RPMI8226 (cell line): ENCODE data around the gene CALCOCO1.
"Not testable (repeated sequence)": the region's sequence is repeated elsewhere in the genome, so short reads cannot be mapped to it uniquely, and the experiment has no call there.

ENCODE experiments used
- DNase-seq: peaks from one replicate; pipeline ENCODE4 v3.0.0-alpha.2; 2015

The CALCOCO1 gene

DNA sequence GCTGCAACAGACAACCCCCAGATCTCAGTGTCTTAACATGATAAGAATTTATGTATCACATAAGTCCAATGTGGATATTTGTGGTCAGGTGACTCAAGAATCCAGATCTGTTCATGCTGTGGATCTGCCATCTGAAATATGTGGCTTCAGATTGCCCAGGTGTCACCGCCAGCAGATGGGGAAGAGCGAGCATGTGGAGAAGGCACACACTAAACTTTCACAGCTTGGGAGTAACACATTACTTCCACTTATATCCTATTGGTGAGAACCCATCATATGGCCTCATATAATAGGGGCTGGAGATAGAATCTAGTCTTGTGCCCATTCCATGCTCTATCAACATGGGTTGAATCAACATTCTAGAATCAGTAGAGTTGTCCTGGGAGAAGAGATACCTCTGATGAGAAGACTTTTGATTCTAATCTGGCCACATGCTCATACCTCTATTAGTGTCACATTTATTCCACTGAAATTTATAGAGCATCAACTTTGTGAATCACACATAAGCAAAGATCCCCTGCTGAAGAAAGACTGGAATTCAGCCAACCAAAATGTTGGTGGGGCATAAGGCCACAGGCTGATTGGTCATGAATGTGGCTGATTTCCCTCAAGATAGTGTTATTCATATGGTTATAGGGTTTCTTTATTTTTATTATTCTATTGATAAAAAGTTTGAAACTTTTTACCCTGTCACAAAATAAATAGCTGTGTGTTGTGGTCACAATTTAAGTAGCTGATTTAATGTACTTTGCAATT lies 6.0 kb upstream of the CALCOCO1 start:
- no peak for DNase-seq

- DNase-seq: no peak
Observed at GRCh38 chr12:53729644-53730043, 2.4 kb upstream of the CALCOCO1 start.

DNA sequence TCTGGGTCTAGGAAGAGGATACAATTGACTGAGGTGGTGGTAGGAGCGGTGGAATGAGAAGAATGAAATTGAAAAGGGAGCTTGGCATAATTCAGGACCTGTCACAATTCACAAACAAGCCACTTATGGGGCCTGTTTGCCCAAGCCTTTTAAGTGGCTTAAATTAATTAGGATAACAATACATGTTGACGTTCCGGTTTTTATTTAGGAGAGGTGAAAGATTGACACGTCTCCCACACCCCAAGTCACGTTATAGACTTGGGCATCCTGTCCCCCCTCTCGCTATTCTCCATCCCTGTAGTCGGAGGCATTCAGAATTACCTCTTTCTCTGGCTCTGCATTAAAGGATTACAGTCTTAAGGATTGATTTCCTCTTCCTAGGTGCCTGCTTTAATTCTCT lies 954 bp upstream of the CALCOCO1 start:
- no peak for DNase-seq

DNA sequence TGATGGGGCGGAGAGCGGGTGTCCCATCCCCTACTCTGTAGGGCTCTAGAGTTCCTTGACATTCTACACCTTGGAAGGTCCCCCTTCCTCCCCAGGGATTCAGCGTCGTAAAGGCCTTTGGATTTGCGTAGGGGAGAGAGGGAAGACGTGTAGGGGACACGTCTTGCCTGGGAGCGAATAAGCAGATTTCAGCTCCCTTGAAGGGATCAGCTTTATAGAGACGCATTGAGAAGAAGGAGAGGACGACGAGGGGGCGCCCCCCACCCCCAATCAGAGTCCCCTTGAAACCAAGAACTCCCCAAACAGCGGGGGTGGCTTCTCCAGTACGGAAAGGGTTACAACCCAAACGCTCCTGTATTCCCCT lies 324 bp downstream of the CALCOCO1 start:
- DNase-seq: no peak

GRCh38 chr12:53726341-53726740 lies 911 bp downstream of the CALCOCO1 start:
- DNase-seq: no peak

DNA sequence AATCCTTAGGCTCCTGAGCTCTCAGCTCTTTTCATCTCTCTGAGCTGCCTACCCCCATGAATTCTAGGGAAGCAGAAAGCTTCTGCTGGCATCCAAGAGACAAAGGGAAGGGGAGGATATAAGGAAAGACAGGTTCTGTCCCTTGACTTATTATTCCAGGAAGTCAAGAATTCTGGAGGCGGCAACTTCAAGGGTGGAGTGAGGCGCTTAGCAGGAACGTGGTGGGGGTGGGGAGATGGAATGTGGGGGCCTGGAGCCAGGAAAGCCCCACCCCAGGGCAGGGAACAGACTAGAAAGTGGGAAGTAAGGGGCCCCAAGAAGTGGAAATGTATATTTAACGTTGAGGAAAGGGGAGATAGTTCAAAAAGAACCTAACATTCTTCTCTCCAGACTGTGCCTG lies 1.4 kb downstream of the CALCOCO1 start:
- DNase-seq: no peak

DNA sequence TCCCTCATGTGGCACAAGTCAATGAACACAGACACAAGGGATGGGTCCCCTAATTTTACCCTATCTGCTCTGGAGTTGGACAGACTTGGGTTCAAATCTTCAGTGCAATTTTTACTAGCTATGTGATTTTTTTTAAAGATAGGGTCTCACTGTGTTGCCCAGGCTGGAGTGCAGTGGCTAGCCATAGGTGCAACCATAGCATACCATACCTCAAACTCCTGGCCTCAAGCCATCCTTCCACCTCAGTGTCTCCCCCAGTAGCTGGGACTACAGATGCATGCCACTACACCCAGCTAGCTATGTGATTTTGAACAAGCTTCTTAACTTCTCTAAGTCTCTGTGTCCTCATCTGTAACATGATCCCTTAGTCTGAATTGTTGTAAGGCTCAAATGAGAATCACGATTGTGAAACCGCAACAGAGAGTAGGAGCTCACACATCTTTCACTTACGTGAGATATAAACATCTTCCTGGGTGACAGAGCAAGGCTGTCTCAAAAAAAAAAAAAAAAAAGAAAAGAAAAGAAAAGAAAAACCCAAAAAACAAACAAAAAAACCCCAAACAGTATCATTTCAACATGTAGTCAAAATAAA lies 4.7 kb downstream of the CALCOCO1 start:
- DNase-seq: no peak

DNA sequence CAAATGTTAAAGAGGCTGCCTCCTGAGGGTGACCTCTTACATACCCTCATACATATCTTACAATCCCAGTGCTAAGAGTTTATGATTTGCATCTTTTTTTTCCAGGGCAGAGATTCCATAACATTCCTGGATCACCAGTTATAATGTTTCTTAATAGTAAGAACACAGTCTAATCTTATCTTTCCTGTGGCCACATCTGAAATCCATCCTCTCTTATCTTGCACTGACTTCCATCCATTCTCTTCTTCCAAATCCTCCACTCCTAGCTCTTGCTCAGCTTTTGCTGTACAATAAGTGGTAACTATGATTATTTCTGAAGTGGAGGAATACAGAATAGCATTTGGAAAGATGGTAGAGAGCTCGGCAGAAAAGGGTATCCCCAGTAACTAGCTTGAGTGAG lies 6.3 kb downstream of the CALCOCO1 start:
- no peak for DNase-seq

- DNase-seq: no peak
Observed at GRCh38 chr12:53719649-53720048, 7.6 kb downstream of the CALCOCO1 start.

DNA sequence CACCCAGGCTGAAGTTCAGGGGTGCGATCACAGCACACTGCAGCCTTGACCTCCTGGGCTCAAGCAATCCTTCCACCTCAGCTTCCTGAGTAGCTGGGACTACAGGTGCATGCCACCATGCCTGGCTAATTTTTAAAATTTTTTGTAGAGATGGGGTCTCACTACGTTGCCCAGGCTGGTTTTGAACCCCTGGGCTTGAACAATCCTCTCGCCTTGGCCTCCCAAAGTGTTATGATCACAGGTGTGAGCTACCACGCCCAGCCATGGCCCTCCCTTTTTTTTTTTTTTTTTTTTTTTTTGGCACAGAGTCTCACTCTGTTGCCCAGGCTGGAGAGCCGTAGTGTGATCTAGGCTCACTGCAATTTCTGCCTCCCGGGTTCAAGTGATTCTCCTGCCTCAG lies 8.7 kb downstream of the CALCOCO1 start:
- DNase-seq: not testable (repeated sequence)

DNA sequence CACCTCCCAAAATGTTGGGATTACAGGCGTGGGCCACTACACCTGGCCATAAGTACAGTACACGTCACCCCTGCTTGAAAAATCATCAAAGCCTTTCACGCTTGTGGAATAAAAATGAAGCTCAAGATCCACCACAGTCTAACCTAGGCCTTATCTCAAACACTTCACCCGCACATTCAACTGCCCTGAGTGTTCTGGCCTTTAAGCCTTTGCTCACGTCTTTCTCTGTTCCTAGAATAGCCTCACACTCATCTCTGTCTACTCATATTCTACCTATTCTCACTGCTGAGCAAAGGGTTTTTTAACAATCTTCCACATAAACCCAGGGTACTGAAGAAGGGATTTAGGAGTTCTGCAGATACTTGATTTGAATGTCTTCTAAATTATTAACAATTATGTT lies 9.9 kb downstream of the CALCOCO1 start:
- DNase-seq: no peak

GRCh38 chr12:53714004-53714403 lies 13.2 kb downstream of the CALCOCO1 start:
- no peak for DNase-seq

DNA sequence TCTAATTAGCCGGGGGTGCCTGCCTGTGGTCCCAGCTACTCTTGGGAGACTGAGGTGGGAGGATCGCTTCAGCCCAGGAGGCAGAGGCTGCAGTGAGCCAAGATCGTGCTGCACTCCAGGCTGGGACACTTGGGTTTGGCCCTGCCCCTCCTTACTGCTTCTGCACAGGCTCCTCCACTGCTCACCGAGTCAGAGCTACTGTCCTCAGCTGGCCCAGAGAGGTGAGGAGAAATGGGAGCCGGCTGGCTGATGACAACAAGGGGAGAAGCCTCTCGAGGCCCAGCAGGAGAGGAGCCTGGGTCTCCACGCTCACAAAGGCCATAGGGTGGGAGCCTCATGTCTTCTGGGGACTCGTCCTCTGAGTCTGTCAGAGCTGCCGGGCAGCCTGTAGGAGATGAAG lies 13.7 kb downstream of the CALCOCO1 start:
- no peak for DNase-seq

- DNase-seq: no peak
Observed at GRCh38 chr12:53712059-53712643, 15.1 kb downstream of the CALCOCO1 start.

DNA sequence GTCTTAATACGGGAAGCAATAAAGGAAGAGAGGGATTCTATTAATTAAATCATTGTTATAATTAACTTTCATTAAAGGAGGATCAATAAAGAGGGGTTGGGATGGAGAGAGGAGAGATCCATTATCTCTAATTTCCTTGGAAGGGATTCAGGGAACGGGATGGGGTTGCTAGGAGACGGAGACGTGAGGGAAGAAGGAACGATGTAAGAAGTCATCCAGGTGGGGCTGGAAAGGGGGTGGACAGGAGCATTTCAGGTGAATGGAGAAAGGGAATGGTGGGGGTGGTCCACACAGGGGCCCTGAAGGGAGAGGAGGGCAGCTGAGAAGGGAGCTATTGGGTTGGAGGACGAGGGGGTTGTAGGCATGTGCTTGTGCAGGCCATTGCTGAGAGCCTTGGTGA lies 17.2 kb downstream of the CALCOCO1 start:
- no peak for DNase-seq

GRCh38 chr12:53709671-53710070 lies 17.6 kb downstream of the CALCOCO1 start:
- no peak for DNase-seq

DNA sequence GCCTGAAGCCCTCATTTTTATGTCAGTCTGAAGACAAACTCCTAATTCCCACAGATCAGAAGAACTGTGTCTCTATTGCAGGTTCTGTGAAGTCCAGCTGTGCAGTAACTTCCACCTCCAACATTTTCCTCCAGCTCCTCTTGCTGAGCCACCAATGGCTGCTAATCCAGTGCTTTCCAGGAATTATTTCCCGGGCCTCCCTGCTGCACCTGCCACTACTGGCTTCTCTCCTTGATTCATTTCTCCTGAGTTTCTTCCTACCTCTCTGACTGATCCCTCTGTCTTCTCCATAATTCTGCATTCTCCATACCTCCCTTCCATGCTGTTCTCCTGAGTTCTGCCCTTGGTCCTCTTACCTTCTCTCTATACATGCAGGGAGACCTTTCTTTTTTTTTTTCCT lies 21.2 kb downstream of the CALCOCO1 start:
- DNase-seq: no peak

DNA sequence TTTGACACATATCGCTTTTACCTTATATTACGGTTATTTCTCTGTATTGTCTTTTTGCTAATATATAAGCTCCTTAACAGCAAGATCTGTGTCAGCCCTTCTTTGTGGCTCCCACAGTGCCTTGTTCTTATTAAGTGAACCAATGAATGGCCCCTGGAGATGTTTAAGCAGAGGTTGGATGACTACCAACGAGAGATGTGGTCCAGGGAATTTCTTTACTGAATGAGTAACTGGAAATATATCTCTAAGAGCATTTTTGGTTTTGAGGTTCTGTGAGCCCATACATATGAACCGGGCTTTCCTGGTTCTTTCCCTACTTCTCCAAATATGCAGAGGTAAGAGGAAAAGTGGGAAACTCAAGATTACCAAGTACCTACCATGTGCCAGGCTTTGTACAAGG lies 23.5 kb downstream of the CALCOCO1 start:
- no peak for DNase-seq

- DNase-seq: peak; percentile 60
Observed at GRCh38 chr12:53701518-53702264, 25.6 kb downstream of the CALCOCO1 start.

- DNase-seq: no peak
Observed at GRCh38 chr12:53700567-53700966, 26.7 kb downstream of the CALCOCO1 start.

GRCh38 chr12:53699678-53700025 lies 27.6 kb downstream of the CALCOCO1 start:
- no peak for DNase-seq

GRCh38 chr12:53698948-53699677 lies 28.1 kb downstream of the CALCOCO1 start:
- DNase-seq: no peak

GRCh38 chr12:53696655-53697331 lies 30.5 kb downstream of the CALCOCO1 start:
- DNase-seq: no peak
